Small intestine (tissue), 7 donors: ENCODE results near the gene HPS5. TPM values are rescaled to one million over a fixed set of nuclear protein-coding genes. Genes with fewer than 3 reads are reported as not detected.
A peak's percentile ranks its signal among the peaks of the same experiment; 100 is the strongest.

Experiments
- DNase-seq, 2 donors: peaks; one replicate each; pipeline versions ENCODE4 v3.0.0 to v3.0.0-alpha.2; 2013
- FAIRE-seq: peaks from 2 replicates; lab custom pipeline; 2012; peaks lifted over from hg19 to GRCh38; lab: Jason Lieb, UNC
- H3K27ac ChIP-seq, 3 donors: one replicate each; pipeline ENCODE4 v1.5.1; 2013; ENCODE audit warnings: low read length in 2 of 3, mild to moderate bottlenecking in 2 of 3, control low read depth in 1 of 3, inconsistent platforms in 1 of 3, low read depth in 1 of 3, moderate library complexity in 1 of 3
- H3K27me3 ChIP-seq, 3 donors: one replicate each; pipeline ENCODE4 v1.6.1; 2013; ENCODE audit warnings: low read length in 3 of 3, inconsistent platforms in 1 of 3; ENCODE audit not compliant: control insufficient read depth in 3 of 3, insufficient read depth in 3 of 3
- H3K36me3 ChIP-seq, 3 donors: one replicate each; pipeline ENCODE4 v1.6.1; 2013; ENCODE audit warnings: low read length in 3 of 3, inconsistent platforms in 1 of 3, low read depth in 1 of 3, mild to moderate bottlenecking in 1 of 3, moderate library complexity in 1 of 3; ENCODE audit not compliant: control insufficient read depth in 3 of 3, insufficient read depth in 2 of 3
- H3K4me1 ChIP-seq, 3 donors: one replicate each; pipeline ENCODE4 v1.6.1; 2013; ENCODE audit warnings: low read length in 2 of 3, inconsistent platforms in 1 of 3, low read depth in 1 of 3, mild to moderate bottlenecking in 1 of 3, moderate library complexity in 1 of 3; ENCODE audit not compliant: control insufficient read depth in 3 of 3, insufficient read depth in 2 of 3
- H3K4me3 ChIP-seq, 3 donors: one replicate each; pipeline ENCODE4 v1.5.1; 2013; ENCODE audit warnings: low read length in 3 of 3, control low read depth in 1 of 3, inconsistent platforms in 1 of 3, low read depth in 1 of 3, mild to moderate bottlenecking in 1 of 3, moderate library complexity in 1 of 3
- H3K9me3 ChIP-seq, 2 donors: one replicate each; pipeline ENCODE4 v1.6.1; 2013; ENCODE audit warnings: low read depth in 1 of 2, low read length in 1 of 2; ENCODE audit not compliant: control insufficient read depth in 2 of 2, insufficient read depth in 1 of 2
- WGBS, 3 donors: extraction: QIAGEN DNeasy Blood & Tissue Kit; methylation state at CpG; one replicate each; pipeline ENCODE4 v1.1.7; 2013; 5-methylcytosine and 5-hydroxymethylcytosine counted together
- polyA plus RNA-seq, 4 donors: library from polyadenylated mRNA; stranded (reverse) in 3 of 4; unstranded in 1 of 4; fragments of 200-250 nt in 3 of 4; fragments of 120-200 nt in 1 of 4; gene quantifications; one replicate each; pipeline versions ENCODE4 v1.2.1 to v1.2.3, GENCODE V29; 2013
- donor health status: healthy with polysubstance abuse.
- donor health status: control.
- donor health status: control.
- donor health status: Bipolar disorder and iron deficiency.
- donor health status: healthy.

HPS5 gene
- polyA plus RNA-seq, 4 donors, result 9.0 to 25.0 (median 12.5) TPM

- WGBS, 3 donors, result 90 to 93% (median 91%) methylated on average over 9 of the region's 9 CpGs
- H3K27ac ChIP-seq, result no peak overlapping the region
- H3K36me3 ChIP-seq, result peaks cover 3 to 7% (median 5%) of the 10 kb centered on the region in 3 donors
- H3K4me3 ChIP-seq, result no peak overlapping the region
- no peaks in the 10 kb centered on the region for H3K27me3 ChIP-seq
- DNase-seq (no peak), FAIRE-seq (no peak)
- peaks cover 0 to 10% (median 3%) of the 10 kb centered on the region in 3 donors for H3K4me1 ChIP-seq
- no peaks in the 10 kb centered on the region for H3K9me3 ChIP-seq
Observed at GRCh38 chr11:18314784-18315523, 7.0 kb downstream of the HPS5 start.

- DNase-seq (no peak), FAIRE-seq (no peak)
- H3K27me3 ChIP-seq, result no peaks in the 10 kb centered on the region
- no peaks in the 10 kb centered on the region for H3K9me3 ChIP-seq
- H3K4me3 ChIP-seq, result no peak overlapping the region
- peaks cover 0 to 10% (median 3%) of the 10 kb centered on the region in 3 donors for H3K4me1 ChIP-seq
- no peak overlapping the region for H3K27ac ChIP-seq
- 77 to 82% (median 78%) methylated on average over 10 of the region's 10 CpGs for WGBS, 3 donors
- H3K36me3 ChIP-seq, result peaks cover 5 to 11% (median 6%) of the 10 kb centered on the region in 3 donors
Observed at GRCh38 chr11:18313965-18314763, 7.8 kb downstream of the HPS5 start.

- FAIRE-seq (no peak), DNase-seq (peak; percentile 54 to 74)
- peaks cover 0 to 10% (median 3%) of the 10 kb centered on the region in 3 donors for H3K4me1 ChIP-seq
- H3K27me3 ChIP-seq, result no peaks in the 10 kb centered on the region
- H3K9me3 ChIP-seq, result no peaks in the 10 kb centered on the region
- no peak overlapping the region for H3K4me3 ChIP-seq
- peaks cover 5 to 15% (median 9%) of the 10 kb centered on the region in 3 donors for H3K36me3 ChIP-seq
- H3K27ac ChIP-seq, result peak overlapping the region in 2 of 3 donors; percentile 9 to 45
- WGBS, 3 donors, result 60 to 67% (median 65%) methylated on average over 2 of the region's 2 CpGs
Observed at GRCh38 chr11:18312663-18313420, 9.1 kb downstream of the HPS5 start.

GRCh38 chr11:18312012-18312411 lies 9.9 kb downstream of the HPS5 start:
- DNase-seq (no peak), FAIRE-seq (no peak)
- H3K27me3 ChIP-seq, result no peaks in the 10 kb centered on the region
- no peaks in the 10 kb centered on the region for H3K9me3 ChIP-seq
- H3K4me3 ChIP-seq, result no peak overlapping the region
- 84 to 89% (median 86%) methylated on average over 3 of the region's 3 CpGs for WGBS, 3 donors
- H3K36me3 ChIP-seq, result peaks cover 5 to 15% (median 9%) of the 10 kb centered on the region in 3 donors
- peaks cover 0 to 10% (median 3%) of the 10 kb centered on the region in 3 donors for H3K4me1 ChIP-seq
- peak overlapping the region in 2 of 3 donors; percentile 9 to 20 for H3K27ac ChIP-seq

GRCh38 chr11:18310800-18311340 lies 11.1 kb downstream of the HPS5 start:
- no peaks in the 10 kb centered on the region for H3K27me3 ChIP-seq
- FAIRE-seq (no peak), DNase-seq (peak; percentile 18 to 87)
- H3K9me3 ChIP-seq, result no peaks in the 10 kb centered on the region
- peaks cover 7 to 17% (median 9%) of the 10 kb centered on the region in 3 donors for H3K36me3 ChIP-seq
- no peak overlapping the region for H3K4me3 ChIP-seq
- 55 to 65% (median 56%) methylated on average over 6 of the region's 6 CpGs for WGBS, 3 donors
- H3K27ac ChIP-seq, result peak overlapping the region in 2 of 3 donors; percentile 70 to 84
- peaks cover 0 to 10% (median 3%) of the 10 kb centered on the region in 3 donors for H3K4me1 ChIP-seq

GRCh38 chr11:18309691-18310090 lies 12.2 kb downstream of the HPS5 start:
- Histone ChIP-seq H3K9me3 (no peaks in the 10 kb centered on the region), H3K27me3 (no peaks in the 10 kb centered on the region), H3K4me1 (peaks cover 0 to 13% (median 3%) of the 10 kb centered on the region in 3 donors), H3K36me3 (peaks cover 7 to 17% (median 9%) of the 10 kb centered on the region in 3 donors), H3K27ac (no peak overlapping the region), H3K4me3 (no peak overlapping the region)
- FAIRE-seq (no peak), DNase-seq (no peak)
- WGBS, 3 donors, result 97 to 98% (median 98%) methylated on average over 5 of the region's 5 CpGs

- H3K27me3 ChIP-seq, result no peaks in the 10 kb centered on the region
- DNase-seq, result no peak
- peaks cover 7 to 20% (median 11%) of the 10 kb centered on the region in 3 donors for H3K36me3 ChIP-seq
- no peaks in the 10 kb centered on the region for H3K9me3 ChIP-seq
- no peak overlapping the region for H3K4me3 ChIP-seq
- no peak for FAIRE-seq
- H3K27ac ChIP-seq, result no peak overlapping the region
- peaks cover 0 to 13% (median 2%) of the 10 kb centered on the region in 3 donors for H3K4me1 ChIP-seq
- WGBS, 3 donors, result 96 to 97% (median 97%) methylated on average over 2 of the region's 2 CpGs
Observed at GRCh38 chr11:18308242-18308641, 13.7 kb downstream of the HPS5 start.
